Esophagus squamous epithelium (tissue), 4 donors: Measurements from ENCODE around the gene GAS2.

Experiments
- CTCF ChIP-seq, 6 experiments: fragments of 450-650 bp in 4 of 6; fragments of 200-600 bp in 2 of 6; sonication (generic) in 2 of 6; IDR thresholded peaks; one replicate each; pipeline ENCODE4 v1.5.1; 2016 to 2019; ENCODE audit warnings: antibody characterized with exemption in 6 of 6, mild to moderate bottlenecking in 4 of 6, moderate library complexity in 4 of 6
- POLR2A ChIP-seq, 4 donors: fragments of 450-650 bp; IDR thresholded peaks; one replicate each; pipeline ENCODE4 v1.6.1; 2017; ENCODE audit warnings: antibody characterized with exemption in 4 of 4, mild to moderate bottlenecking in 4 of 4, moderate library complexity in 3 of 4

- TF ChIP-seq POLR2A (IDR thresholded peaks at IDR 0.05) (no peak), CTCF (IDR thresholded peaks at IDR 0.05) (no peak)
Observed at GRCh38 chr11:22666688-22667439, 453 bp downstream of the GAS2 start.
